Fibroblast of skin of abdomen (primary cell): ENCODE results near the gene INO80B.
"Not testable (repeated sequence)": the region's sequence is repeated elsewhere in the genome, so short reads cannot be mapped to it uniquely, and the experiment has no call there.

ENCODE experiments used
- DNase-seq: peaks from one replicate; pipeline ENCODE4 v3.0.0-alpha.2; 2013

The INO80B gene

GRCh38 chr2:74450570-74451190, 4.2 kb upstream of the INO80B start:
- DNase-seq, result no peak

- DNase-seq, result no peak
These were observed 2.3 kb downstream of the INO80B start for GRCh38 chr2:74457129-74457548.

GRCh38 chr2:74457549-74458131, 2.8 kb downstream of the INO80B start:
- no peak for DNase-seq

GRCh38 chr2:74458132-74458937, 3.4 kb downstream of the INO80B start, which contains the start of gene WBP1:
Gene WBP1, plus strand, starts transcription at chr2:74458438. Its CDS starts 165 bp downstream, at chr2:74458603.
- DNase-seq, result peak; percentile 100

- DNase-seq, result no peak
These were observed 4.1 kb downstream of the INO80B start for GRCh38 chr2:74458938-74459363.

- DNase-seq, result not testable (repeated sequence)
These were observed 4.7 kb downstream of the INO80B start for GRCh38 chr2:74459503-74460118.

- DNase-seq, result not testable (repeated sequence)
These were observed 5.3 kb downstream of the INO80B start for GRCh38 chr2:74460187-74460586.

- DNase-seq, result no peak
These were observed 6.5 kb downstream of the INO80B start for GRCh38 chr2:74461187-74462053.

- DNase-seq, result no peak
These were observed 7.3 kb downstream of the INO80B start for GRCh38 chr2:74462054-74462785.

GRCh38 chr2:74462786-74463105, 7.9 kb downstream of the INO80B start:
- DNase-seq, result no peak

GRCh38 chr2:74464406-74464805, 9.5 kb downstream of the INO80B start:
- no peak for DNase-seq

- DNase-seq, result not testable (repeated sequence)
These were observed 15.9 kb downstream of the INO80B start for GRCh38 chr2:74470742-74471141.

- DNase-seq, result no peak
These were observed 16.6 kb downstream of the INO80B start for GRCh38 chr2:74471332-74472065.

GRCh38 chr2:74472086-74472944, 17.4 kb downstream of the INO80B start, which contains the start of gene MRPL53:
Gene MRPL53, minus strand, starts transcription at chr2:74472680. Its CDS starts 20 bp downstream, at chr2:74472660.
- peak; percentile 95 for DNase-seq

- no peak for DNase-seq
These were observed 18.0 kb downstream of the INO80B start for GRCh38 chr2:74472945-74473258.

GRCh38 chr2:74474481-74474880, 19.6 kb downstream of the INO80B start:
- DNase-seq, result no peak

GRCh38 chr2:74474899-74475298, 20.0 kb downstream of the INO80B start:
- no peak for DNase-seq

GRCh38 chr2:74481431-74481830, 26.5 kb downstream of the INO80B start:
- no peak for DNase-seq

GRCh38 chr2:74481961-74482800, 27.3 kb downstream of the INO80B start:
- DNase-seq, result no peak
